Sigmoid colon (tissue), 4 donors: Measurements from ENCODE around the gene HSPB9.

ENCODE experiments used
- POLR2A ChIP-seq, 2 donors: fragments of 450-650 bp; IDR thresholded peaks; one replicate each; pipeline ENCODE4 v1.6.1; 2016; ENCODE audit warnings: antibody characterized with exemption in 2 of 2, mild to moderate bottlenecking in 2 of 2, moderate library complexity in 2 of 2
- POLR2AphosphoS5 ChIP-seq, 4 donors: sonication (generic); formaldehyde crosslinking; IDR thresholded peaks; one replicate each; pipeline ENCODE4 v1.6.1; 2017; ENCODE audit warnings: antibody characterized with exemption in 4 of 4
- TF ChIP-seq, protein P1 (sequence below), 4 experiments: fragments of 450-650 bp in 3 of 4; fragments of 200-600 bp in 1 of 4; IDR thresholded peaks; one replicate each; pipeline ENCODE4 v1.5.1; 2016 to 2019; ENCODE audit warnings: antibody characterized with exemption in 4 of 4, mild to moderate bottlenecking in 3 of 4, moderate library complexity in 2 of 4

DNA sequence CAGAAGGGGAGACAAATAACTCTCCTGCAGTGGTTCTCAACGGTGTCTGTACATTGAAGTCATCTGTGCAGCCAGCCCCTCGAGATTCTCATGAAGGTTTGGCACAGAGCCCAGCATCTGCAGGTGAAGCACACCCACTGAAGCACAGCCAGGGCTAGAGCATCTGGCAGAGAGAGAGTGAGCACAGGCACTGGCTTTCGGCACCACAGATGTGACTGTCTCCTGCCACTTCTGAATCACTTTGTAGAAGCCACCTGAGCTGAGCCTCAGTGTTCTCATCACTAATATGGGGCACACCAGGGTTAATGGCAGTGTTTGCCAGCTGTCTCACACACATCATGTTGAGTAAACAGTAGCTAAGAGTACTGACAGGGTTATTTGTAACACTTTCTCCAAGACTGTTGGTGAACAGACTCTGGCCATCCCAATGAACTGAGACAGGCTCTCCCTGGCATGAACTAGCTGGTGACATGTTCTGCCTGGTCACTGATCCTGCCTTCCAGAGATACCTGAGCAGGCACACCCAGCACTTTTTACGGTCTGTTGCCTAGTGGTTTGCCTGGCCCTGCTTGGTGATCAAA, 10.9 kb downstream of the HSPB9 start:
- TF ChIP-seq POLR2A (IDR thresholded peaks at IDR 0.05) = no peak
- TF ChIP-seq, protein P1, sequence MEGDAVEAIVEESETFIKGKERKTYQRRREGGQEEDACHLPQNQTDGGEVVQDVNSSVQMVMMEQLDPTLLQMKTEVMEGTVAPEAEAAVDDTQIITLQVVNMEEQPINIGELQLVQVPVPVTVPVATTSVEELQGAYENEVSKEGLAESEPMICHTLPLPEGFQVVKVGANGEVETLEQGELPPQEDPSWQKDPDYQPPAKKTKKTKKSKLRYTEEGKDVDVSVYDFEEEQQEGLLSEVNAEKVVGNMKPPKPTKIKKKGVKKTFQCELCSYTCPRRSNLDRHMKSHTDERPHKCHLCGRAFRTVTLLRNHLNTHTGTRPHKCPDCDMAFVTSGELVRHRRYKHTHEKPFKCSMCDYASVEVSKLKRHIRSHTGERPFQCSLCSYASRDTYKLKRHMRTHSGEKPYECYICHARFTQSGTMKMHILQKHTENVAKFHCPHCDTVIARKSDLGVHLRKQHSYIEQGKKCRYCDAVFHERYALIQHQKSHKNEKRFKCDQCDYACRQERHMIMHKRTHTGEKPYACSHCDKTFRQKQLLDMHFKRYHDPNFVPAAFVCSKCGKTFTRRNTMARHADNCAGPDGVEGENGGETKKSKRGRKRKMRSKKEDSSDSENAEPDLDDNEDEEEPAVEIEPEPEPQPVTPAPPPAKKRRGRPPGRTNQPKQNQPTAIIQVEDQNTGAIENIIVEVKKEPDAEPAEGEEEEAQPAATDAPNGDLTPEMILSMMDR (IDR thresholded peaks at IDR 0.05) = no peak
- TF ChIP-seq POLR2AphosphoS5 (IDR thresholded peaks at IDR 0.05) = no peak
